ENCODE results near the gene CARMIL1. TPM values are rescaled to one million over a fixed set of nuclear protein-coding genes. Genes with fewer than 3 reads are reported as not detected.

The CARMIL1 gene
- total RNA-seq, 2 experiments from 2014 or later = 5.0 to 5.4 TPM

- ChIA-PET POLR2A (no interaction called here), CTCF (no interaction called here)
- Mint-ChIP-seq H3K36me3 (ENCODE audit: low read depth) (no peaks in the 10 kb centered on the region), H3K4me1 (peaks cover 6% of the 10 kb centered on the region), H3K9me3 (no peaks in the 10 kb centered on the region), H3K27ac (no peak overlapping the region), H3K4me3 (no peak overlapping the region), H3K27me3 (no peaks in the 10 kb centered on the region)
- no peak for DNase-seq
Measured at GRCh38 chr6:25301362-25301761, 22.2 kb downstream of the CARMIL1 start.

- Mint-ChIP-seq H3K36me3 (ENCODE audit: low read depth) (no peaks in the 10 kb centered on the region), H3K27ac (no peak overlapping the region), H3K9me3 (no peaks in the 10 kb centered on the region), H3K4me3 (no peak overlapping the region), H3K4me1 (peaks cover 7% of the 10 kb centered on the region), H3K27me3 (no peaks in the 10 kb centered on the region)
- no peak for DNase-seq
- ChIA-PET POLR2A (no interaction called here), CTCF (interaction anchor here (0.9 kb wide), 1 partner anchor 71 kb away, joined by 3 read pairs; no protein-coding TSS in a partner anchor)
Measured at GRCh38 chr6:25302151-25302550, 23.0 kb downstream of the CARMIL1 start.

GRCh38 chr6:25302677-25303128 is 23.5 kb downstream of the CARMIL1 start:
- Mint-ChIP-seq H3K27me3 (no peaks in the 10 kb centered on the region), H3K27ac (no peak overlapping the region), H3K9me3 (no peaks in the 10 kb centered on the region), H3K36me3 (ENCODE audit: low read depth) (no peaks in the 10 kb centered on the region), H3K4me3 (no peak overlapping the region), H3K4me1 (peaks cover 7% of the 10 kb centered on the region)
- ChIA-PET CTCF (interaction anchor here (0.6 to 0.9 kb wide), 2 partner anchors 71 to 236 kb away, joined by 3 to 6 read pairs; no protein-coding TSS in a partner anchor), POLR2A (no interaction called here)
- no peak for DNase-seq

GRCh38 chr6:25303254-25303653 is 24.1 kb downstream of the CARMIL1 start:
- no peak overlapping the region for H3K4me3 Mint-ChIP-seq
- H3K27ac Mint-ChIP-seq = no peak overlapping the region
- no peaks in the 10 kb centered on the region for H3K9me3 Mint-ChIP-seq
- CTCF ChIA-PET = no interaction called here
- peaks cover 7% of the 10 kb centered on the region for H3K4me1 Mint-ChIP-seq
- POLR2A ChIA-PET = no interaction called here
- H3K36me3 Mint-ChIP-seq (ENCODE audit: low read depth) = no peaks in the 10 kb centered on the region
- no peak for DNase-seq
- no peaks in the 10 kb centered on the region for H3K27me3 Mint-ChIP-seq

- POLR2A ChIA-PET = no interaction called here
- H3K27me3 Mint-ChIP-seq = no peaks in the 10 kb centered on the region
- no peaks in the 10 kb centered on the region for H3K36me3 Mint-ChIP-seq (ENCODE audit: low read depth)
- H3K4me1 Mint-ChIP-seq = peaks cover 7% of the 10 kb centered on the region
- DNase-seq = no peak
- H3K4me3 Mint-ChIP-seq = no peak overlapping the region
- no peaks in the 10 kb centered on the region for H3K9me3 Mint-ChIP-seq
- CTCF ChIA-PET = no interaction called here
- H3K27ac Mint-ChIP-seq = no peak overlapping the region
Measured at GRCh38 chr6:25306379-25306778, 27.2 kb downstream of the CARMIL1 start.

- H3K27ac Mint-ChIP-seq = no peak overlapping the region
- peaks cover 12% of the 10 kb centered on the region for H3K4me1 Mint-ChIP-seq
- POLR2A ChIA-PET = no interaction called here
- CTCF ChIA-PET = interaction anchor here (0.6 to 1.8 kb wide), 3 partner anchors 39 to 1052 kb away, joined by 3 to 4 read pairs (median 4); no protein-coding TSS in a partner anchor
- H3K27me3 Mint-ChIP-seq = no peaks in the 10 kb centered on the region
- H3K4me3 Mint-ChIP-seq = no peak overlapping the region
- DNase-seq = no peak
- no peaks in the 10 kb centered on the region for H3K36me3 Mint-ChIP-seq (ENCODE audit: low read depth)
- H3K9me3 Mint-ChIP-seq = no peaks in the 10 kb centered on the region
Measured at GRCh38 chr6:25307805-25308494, 28.8 kb downstream of the CARMIL1 start.

GRCh38 chr6:25309886-25310285 is 30.7 kb downstream of the CARMIL1 start:
- no peak overlapping the region for H3K4me3 Mint-ChIP-seq
- ChIA-PET CTCF (no interaction called here), POLR2A (no interaction called here)
- H3K27ac Mint-ChIP-seq = no peak overlapping the region
- peaks cover 17% of the 10 kb centered on the region for H3K4me1 Mint-ChIP-seq
- no peaks in the 10 kb centered on the region for H3K27me3 Mint-ChIP-seq
- DNase-seq = no peak
- H3K9me3 Mint-ChIP-seq = no peaks in the 10 kb centered on the region
- no peaks in the 10 kb centered on the region for H3K36me3 Mint-ChIP-seq (ENCODE audit: low read depth)

GRCh38 chr6:25311331-25311840 is 32.2 kb downstream of the CARMIL1 start:
- no peak for DNase-seq
- CTCF ChIA-PET = interaction anchor here (1.1 kb wide), 1 partner anchor 13 kb away, joined by 3 read pairs; no protein-coding TSS in a partner anchor
- Mint-ChIP-seq H3K27me3 (no peaks in the 10 kb centered on the region), H3K27ac (no peak overlapping the region), H3K9me3 (no peaks in the 10 kb centered on the region), H3K4me3 (no peak overlapping the region), H3K36me3 (ENCODE audit: low read depth) (no peaks in the 10 kb centered on the region), H3K4me1 (peaks cover 16% of the 10 kb centered on the region)
- POLR2A ChIA-PET = no interaction called here

- no peak for DNase-seq
- CTCF ChIA-PET = interaction anchor here (0.6 to 1.2 kb wide), 5 partner anchors 12 to 594 kb away, joined by 3 to 5 read pairs (median 3); no protein-coding TSS in a partner anchor
- Mint-ChIP-seq H3K9me3 (no peaks in the 10 kb centered on the region), H3K36me3 (ENCODE audit: low read depth) (no peaks in the 10 kb centered on the region), H3K4me1 (peaks cover 13% of the 10 kb centered on the region), H3K4me3 (no peak overlapping the region), H3K27ac (no peak overlapping the region), H3K27me3 (no peaks in the 10 kb centered on the region)
- POLR2A ChIA-PET = no interaction called here
Measured at GRCh38 chr6:25312034-25312620, 33.0 kb downstream of the CARMIL1 start.

GRCh38 chr6:25312703-25313102 is 33.5 kb downstream of the CARMIL1 start:
- POLR2A ChIA-PET = interaction anchor here (0.6 kb wide), 1 partner anchor 92 kb away, joined by 3 read pairs; no protein-coding TSS in a partner anchor
- Mint-ChIP-seq H3K4me3 (no peak overlapping the region), H3K9me3 (no peaks in the 10 kb centered on the region), H3K4me1 (peaks cover 13% of the 10 kb centered on the region), H3K36me3 (ENCODE audit: low read depth) (no peaks in the 10 kb centered on the region), H3K27me3 (no peaks in the 10 kb centered on the region), H3K27ac (no peak overlapping the region)
- CTCF ChIA-PET = interaction anchor here (0.6 to 1.2 kb wide), 6 partner anchors 13 to 593 kb away, joined by 3 to 5 read pairs (median 3); no protein-coding TSS in a partner anchor
- no peak for DNase-seq

- Mint-ChIP-seq H3K4me1 (peaks cover 13% of the 10 kb centered on the region), H3K27ac (no peak overlapping the region), H3K36me3 (ENCODE audit: low read depth) (no peaks in the 10 kb centered on the region), H3K27me3 (no peaks in the 10 kb centered on the region), H3K4me3 (no peak overlapping the region), H3K9me3 (no peaks in the 10 kb centered on the region)
- ChIA-PET POLR2A (no interaction called here), CTCF (no interaction called here)
- DNase-seq = no peak
Measured at GRCh38 chr6:25314509-25315175, 35.5 kb downstream of the CARMIL1 start.

- H3K4me3 Mint-ChIP-seq = no peak overlapping the region
- H3K27me3 Mint-ChIP-seq = no peaks in the 10 kb centered on the region
- peaks cover 13% of the 10 kb centered on the region for H3K4me1 Mint-ChIP-seq
- no peak overlapping the region for H3K27ac Mint-ChIP-seq
- no peaks in the 10 kb centered on the region for H3K9me3 Mint-ChIP-seq
- DNase-seq = no peak
- POLR2A ChIA-PET = no interaction called here
- CTCF ChIA-PET = no interaction called here
- H3K36me3 Mint-ChIP-seq (ENCODE audit: low read depth) = no peaks in the 10 kb centered on the region
Measured at GRCh38 chr6:25315194-25316177, 36.3 kb downstream of the CARMIL1 start.

Data from activated CD4-positive, alpha-beta T cell treated with anti-CD3 and anti-CD28 coated beads, Interleukin-2, amount 10 ng/mL, durations not matched to agents 7 days and 5 days (primary cell).